Vagina (tissue), 2 donors: ENCODE data around the gene PPP1CA.

Source experiments
- POLR2A ChIP-seq, 2 donors: fragments of 450-650 bp; IDR thresholded peaks; one replicate each; pipeline ENCODE4 v1.6.1; 2017; ENCODE audit warnings: antibody characterized with exemption in 2 of 2, mild to moderate bottlenecking in 2 of 2, moderate library complexity in 2 of 2
- POLR2AphosphoS5 ChIP-seq, 2 donors: sonication (generic); formaldehyde crosslinking; IDR thresholded peaks; one replicate each; pipeline ENCODE4 v1.9.0; 2017; ENCODE audit warnings: antibody characterized with exemption in 2 of 2, mild to moderate bottlenecking in 2 of 2, low read depth in 1 of 2; ENCODE audit not compliant: insufficient read depth in 1 of 2
- TF ChIP-seq, protein P1 (sequence below), 3 experiments: fragments of 450-650 bp in 2 of 3; fragments of 200-600 bp in 1 of 3; sonication (generic) in 1 of 3; IDR thresholded peaks; one replicate each; pipeline ENCODE4 v1.5.1; 2017 to 2019; ENCODE audit warnings: antibody characterized with exemption in 3 of 3, mild to moderate bottlenecking in 2 of 3, moderate library complexity in 2 of 3

DNA sequence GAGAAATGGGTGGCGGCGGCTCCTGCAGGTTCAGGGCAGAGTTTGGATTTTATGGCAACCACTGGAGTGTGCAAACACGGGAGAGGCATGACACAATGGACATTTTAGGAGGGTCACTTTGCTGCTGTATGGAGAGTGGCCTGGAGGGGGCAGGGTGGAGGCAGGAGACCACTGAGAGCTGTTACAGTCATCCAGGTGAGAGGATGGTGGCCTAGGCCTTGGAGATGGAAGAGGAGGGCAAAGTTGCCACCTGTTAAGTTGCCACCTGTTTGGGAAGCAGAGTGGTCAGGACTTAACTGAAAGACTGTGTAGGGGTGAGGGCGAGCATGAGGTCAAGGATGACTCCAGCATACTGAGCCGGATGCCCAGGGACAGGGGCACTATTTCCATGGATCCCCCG, 12.2 kb downstream of the PPP1CA start:
- no peak for TF ChIP-seq POLR2AphosphoS5 (IDR thresholded peaks at IDR 0.05; ENCODE audit: insufficient read depth in 1 of 2, low read depth in 1 of 2)
- TF ChIP-seq POLR2A (IDR thresholded peaks at IDR 0.05), result no peak
- TF ChIP-seq, protein P1, sequence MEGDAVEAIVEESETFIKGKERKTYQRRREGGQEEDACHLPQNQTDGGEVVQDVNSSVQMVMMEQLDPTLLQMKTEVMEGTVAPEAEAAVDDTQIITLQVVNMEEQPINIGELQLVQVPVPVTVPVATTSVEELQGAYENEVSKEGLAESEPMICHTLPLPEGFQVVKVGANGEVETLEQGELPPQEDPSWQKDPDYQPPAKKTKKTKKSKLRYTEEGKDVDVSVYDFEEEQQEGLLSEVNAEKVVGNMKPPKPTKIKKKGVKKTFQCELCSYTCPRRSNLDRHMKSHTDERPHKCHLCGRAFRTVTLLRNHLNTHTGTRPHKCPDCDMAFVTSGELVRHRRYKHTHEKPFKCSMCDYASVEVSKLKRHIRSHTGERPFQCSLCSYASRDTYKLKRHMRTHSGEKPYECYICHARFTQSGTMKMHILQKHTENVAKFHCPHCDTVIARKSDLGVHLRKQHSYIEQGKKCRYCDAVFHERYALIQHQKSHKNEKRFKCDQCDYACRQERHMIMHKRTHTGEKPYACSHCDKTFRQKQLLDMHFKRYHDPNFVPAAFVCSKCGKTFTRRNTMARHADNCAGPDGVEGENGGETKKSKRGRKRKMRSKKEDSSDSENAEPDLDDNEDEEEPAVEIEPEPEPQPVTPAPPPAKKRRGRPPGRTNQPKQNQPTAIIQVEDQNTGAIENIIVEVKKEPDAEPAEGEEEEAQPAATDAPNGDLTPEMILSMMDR (IDR thresholded peaks at IDR 0.05), result peak in 1 of 3 experiments; percentile 39
